Cardiac septum (tissue), 1 donor: ENCODE results near the gene PAK1. TPM values are rescaled to one million over a fixed set of nuclear protein-coding genes. Genes with fewer than 3 reads are reported as not detected.

Experiments
- DNase-seq: peaks from one replicate; pipeline ENCODE4 v3.0.0-alpha.2; 2020; ENCODE audit warnings: low spot score
- intact Hi-C: fragments of 100-400 bp; cut with DNase I; formaldehyde crosslinking; loops from one replicate; pipeline ENCODE4 v1.14.0; 2022
- total RNA-seq: library from RNA; stranded (reverse); fragmentation: NEBNext Ultra II Directional; extraction: Animal tissue kit (Norgen Biotek cat#: 25700); gene quantifications from one replicate; pipeline ENCODE4 v1.2.1, GENCODE V29; 2021
- donor health status: DM: no; HTN: no; CAD: no.

Gene PAK1
- total RNA-seq, 1 donor from 2014 or later = 16.5 TPM

GRCh38 chr11:77479746-77480352 lies 6.0 kb upstream of the PAK1 start:
- no peak for DNase-seq
- intact Hi-C loops = no loop called here

DNA sequence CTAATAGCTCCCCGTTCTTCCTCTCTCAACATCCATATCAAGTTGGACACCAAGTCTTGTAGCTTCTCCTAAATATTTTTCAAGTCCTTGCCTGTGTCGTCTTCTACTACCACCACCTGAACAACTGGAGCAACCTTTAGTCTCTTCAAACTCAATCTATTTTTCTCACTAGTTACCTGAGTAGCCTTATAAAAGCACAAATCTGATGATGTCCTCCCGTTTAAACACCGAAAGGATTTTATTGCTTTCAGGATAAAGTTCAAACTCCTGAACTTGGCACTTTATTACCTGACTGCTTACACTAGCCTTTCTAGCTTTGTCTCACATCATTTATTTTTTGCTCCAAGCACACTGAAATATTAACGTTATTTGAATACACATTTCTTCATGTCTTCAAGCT lies 1.3 kb upstream of the PAK1 start:
- DNase-seq = no peak
- intact Hi-C loops = no loop called here

- DNase-seq = no peak
- intact Hi-C loops = no loop called here
Observed at GRCh38 chr11:77474684-77475060, 778 bp upstream of the PAK1 start.

GRCh38 chr11:77472991-77473800 lies 698 bp downstream of the PAK1 start:
- intact Hi-C loops = no loop called here
- DNase-seq = peak; percentile 77

DNA sequence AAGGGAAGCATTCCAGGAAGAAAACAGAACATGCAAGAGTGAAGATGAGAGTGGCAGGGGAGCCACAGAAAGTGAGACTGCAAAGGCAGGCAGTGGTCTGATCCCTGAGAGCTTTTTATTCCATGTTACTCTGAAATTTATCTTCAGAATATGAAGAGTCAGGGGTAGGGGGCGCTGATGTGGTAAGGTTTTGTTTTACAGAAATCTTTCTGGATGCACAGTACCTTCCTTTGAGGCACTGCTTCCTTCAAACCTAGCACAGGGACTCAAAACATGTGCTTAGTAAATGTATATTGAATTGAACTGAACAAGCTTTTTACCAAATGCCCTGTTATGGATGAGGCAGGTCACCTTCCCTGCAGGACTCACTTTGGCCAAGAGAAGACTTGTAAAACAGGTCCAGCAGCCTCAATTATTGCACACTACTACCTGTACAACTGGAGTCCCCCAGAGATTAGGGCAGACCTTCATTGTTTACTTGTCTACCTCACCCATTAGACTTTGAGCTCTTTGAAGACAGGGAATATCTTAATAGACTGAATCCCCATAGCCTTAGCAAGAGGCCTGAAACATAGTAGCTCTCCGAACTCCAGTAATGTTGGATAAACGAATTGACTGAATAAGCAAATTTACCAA lies 2.2 kb downstream of the PAK1 start:
- DNase-seq = no peak
- intact Hi-C loops = no loop called here

DNA sequence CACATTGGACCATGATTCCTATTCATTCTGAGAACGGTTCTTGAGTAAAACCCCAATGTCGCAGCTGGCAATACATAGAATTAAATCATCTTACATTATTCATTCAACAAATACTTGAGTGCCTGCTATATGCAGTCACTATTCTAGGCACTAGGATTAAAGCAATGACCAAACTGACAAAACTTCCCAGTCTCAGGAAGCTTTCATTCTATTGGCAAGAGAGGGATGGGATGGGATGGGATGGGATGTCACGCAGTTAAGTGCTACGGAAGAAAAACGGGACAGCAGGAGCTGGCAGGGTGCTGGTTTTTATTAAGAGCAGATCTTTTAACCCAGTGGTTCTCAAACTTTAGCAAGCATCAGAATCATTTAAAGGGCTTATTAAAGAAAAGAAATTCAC lies 2.9 kb downstream of the PAK1 start:
- no peak for DNase-seq
- intact Hi-C loops = no loop called here

DNA sequence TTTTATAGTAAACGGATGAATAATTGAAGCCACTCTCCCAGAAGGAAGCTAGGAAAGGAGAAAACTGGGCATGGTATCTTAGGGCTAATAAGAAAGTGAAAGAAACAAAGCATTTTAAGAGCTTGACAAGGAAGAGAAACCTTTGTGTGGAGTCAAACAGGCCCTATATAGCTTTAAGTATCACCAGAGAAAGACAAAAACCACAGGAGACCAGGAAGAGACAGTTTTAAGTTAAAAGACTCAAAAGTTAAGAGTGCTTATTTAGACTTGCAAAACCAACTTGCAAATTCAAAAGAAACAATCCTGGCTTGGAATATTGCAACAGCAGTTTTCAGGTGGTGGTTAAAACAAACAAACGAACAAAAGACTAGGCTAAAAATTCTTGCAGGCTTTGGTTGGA lies 3.4 kb downstream of the PAK1 start:
- intact Hi-C loops = no loop called here
- DNase-seq = no peak

GRCh38 chr11:77468527-77468926 lies 5.4 kb downstream of the PAK1 start:
- intact Hi-C loops = no loop called here
- DNase-seq = no peak

DNA sequence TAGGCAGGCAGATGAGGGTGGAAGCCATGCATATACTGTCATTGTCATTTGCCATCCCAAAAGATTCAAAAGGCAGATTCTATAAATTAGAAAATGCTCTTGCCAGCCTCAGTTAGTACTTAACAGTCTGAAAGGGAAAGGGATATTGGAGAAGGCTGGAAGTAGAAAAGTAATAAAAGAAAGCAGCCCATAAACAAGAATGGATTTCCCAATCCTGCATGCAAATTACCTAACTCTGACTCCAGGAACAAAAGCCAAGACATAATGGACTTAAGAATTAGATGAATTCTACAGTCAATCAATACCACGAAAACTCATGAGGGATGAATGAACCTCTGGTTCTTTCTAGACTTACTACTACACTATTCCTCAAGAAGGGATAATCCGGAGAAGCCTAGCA lies 5.9 kb downstream of the PAK1 start:
- intact Hi-C loops = no loop called here
- DNase-seq = no peak

DNA sequence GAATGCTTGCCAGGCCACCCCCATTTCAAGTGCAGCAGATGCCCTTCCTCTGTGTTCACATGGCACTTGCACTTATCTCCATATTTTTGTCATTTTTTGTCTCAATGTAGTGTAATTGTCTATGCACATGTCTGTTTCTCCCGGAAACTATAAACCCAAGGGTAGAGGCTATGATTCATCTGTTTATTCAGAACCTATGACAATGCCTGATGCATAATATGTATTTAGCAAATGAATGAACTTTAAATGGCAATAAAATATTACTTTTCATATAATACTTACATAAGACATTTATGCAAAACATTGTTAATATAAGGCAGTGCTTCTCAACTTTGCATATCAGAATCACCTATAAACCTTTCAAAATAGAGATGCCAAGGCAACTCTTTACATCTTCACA lies 6.7 kb downstream of the PAK1 start:
- intact Hi-C loops = no loop called here
- DNase-seq = no peak

GRCh38 chr11:77457340-77457739 lies 16.6 kb downstream of the PAK1 start:
- intact Hi-C loops = no loop called here
- no peak for DNase-seq

DNA sequence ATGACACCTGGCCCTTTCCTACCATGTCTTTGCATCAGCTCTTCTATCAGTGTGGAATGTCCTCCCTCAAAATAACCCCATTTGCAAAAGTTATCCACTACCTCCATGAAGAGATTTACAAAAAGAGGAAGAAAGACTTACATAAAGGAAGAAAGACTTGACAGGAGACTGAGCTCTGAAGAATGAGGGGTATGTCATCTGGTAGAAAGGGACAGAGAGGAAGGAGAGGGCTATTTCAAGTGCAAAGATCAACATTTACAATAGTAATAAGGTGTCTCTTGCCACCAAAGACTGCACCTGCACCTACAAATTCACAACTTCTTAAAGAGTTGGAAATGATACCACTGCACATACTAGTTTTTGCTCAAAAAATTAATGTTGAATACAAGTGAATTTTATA lies 18.2 kb downstream of the PAK1 start:
- intact Hi-C loops = no loop called here
- DNase-seq = no peak

DNA sequence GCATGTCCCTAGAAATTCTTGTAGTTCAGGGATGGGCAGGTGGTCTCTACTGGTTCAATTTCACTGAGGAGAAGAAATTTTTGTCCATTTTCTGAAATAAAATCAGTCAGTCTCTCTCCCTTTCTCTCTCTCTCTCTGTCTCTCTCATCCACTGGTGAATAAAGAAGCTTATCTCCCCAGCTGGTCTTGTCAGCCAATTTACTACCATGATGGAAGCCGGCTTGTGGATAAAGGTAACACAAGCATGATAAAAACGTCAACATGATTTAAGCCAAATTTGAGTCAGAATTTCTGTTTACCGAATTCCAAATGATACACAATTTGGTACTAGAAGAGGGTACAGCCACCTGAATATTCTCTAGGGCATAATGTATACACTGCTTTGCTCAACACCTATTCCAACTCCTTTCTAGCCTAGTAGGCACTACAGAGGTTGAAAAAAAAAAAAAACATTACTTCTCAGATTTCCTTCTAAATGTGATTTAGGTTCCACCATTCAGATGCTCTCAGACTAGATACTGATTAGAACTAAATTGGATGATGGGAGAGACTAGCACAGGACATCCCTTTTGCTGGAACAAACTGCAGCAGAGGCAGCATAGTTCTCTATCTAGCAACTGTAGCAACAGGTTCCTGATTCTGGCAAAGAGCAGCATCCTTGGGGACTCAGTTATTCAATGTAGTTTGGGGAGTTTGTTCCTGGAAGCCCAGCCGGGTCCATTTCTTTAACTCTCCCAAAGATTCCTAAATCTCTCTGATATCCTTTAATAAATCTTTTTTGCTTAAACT lies 18.8 kb downstream of the PAK1 start:
- intact Hi-C loops = no loop called here
- DNase-seq = no peak

GRCh38 chr11:77450227-77450626 lies 23.7 kb downstream of the PAK1 start:
- intact Hi-C loops = no loop called here
- DNase-seq = no peak

- intact Hi-C loops = no loop called here
- no peak for DNase-seq
Observed at GRCh38 chr11:77449784-77450183, 24.1 kb downstream of the PAK1 start.

- intact Hi-C loops = no loop called here
- DNase-seq = no peak
Observed at GRCh38 chr11:77449060-77449521, 24.8 kb downstream of the PAK1 start.

DNA sequence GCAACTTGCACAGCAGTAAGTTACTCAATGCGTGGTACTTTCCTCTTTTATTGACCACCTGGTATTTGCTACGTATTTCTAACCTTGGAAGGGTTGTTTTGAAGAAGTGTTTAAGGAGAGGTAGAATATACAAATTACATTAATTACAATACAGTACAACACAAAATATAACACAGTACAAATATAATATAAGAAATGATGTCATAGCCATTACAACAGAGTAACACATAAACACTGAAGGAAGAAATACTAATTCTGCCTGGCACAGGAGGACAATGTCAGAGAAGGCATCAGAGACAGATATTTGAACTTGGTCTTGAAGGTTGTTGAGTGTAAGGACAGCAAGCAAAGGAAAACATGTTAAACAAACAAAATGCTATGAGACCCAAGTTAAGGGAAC lies 25.6 kb downstream of the PAK1 start:
- no peak for DNase-seq
- intact Hi-C loops = no loop called here

DNA sequence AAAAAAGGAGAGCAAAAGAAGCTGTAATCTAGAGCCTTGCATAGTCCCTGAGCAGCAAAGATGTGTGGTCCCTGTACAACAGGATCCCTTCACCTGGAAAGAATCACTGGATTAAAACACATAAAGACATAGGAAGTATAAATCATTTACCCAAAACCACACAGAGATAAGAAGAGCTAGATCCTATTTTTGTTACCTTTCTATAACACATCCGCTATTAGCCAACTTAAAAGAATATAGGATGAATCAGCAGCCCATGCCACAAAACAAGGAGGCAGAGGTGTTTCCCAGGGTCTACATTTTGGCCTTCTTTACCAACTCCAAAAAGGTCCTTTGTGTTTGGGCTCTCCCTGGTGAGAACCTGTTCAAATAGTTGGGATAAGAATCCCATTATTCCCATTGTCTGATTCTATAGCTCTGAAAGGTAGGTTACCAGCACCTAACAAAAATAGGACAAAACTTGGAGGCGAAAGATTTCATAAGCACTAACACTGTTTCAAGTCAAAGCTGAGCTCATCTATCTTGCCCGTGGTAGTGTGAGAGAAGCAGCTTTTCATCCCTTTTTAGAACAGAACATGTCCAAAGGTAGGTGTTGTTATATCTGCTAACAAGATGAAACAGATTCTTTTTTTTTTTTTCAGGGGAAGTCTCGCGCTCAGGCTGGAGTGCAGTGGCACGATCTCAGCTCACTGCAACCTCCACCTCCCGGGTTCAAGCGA lies 26.8 kb downstream of the PAK1 start:
- intact Hi-C loops = no loop called here
- no peak for DNase-seq

DNA sequence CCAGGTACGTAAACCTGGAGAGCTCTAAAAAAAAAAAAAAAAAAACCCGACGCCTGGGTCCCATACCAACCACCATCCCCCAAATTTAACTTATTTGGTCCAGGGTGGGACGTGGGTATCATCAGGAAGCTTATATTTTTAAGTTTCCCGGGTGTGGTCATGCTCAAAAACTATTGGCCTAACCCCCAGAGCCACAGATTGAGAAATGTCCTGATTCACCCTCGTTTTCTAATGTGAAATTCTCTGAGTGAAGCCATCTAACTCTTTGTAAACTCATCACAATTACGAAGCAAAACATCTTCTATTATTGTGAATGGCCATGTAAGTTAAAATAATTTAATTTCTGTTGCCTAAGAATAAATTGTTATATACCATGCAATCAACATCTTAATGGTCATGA lies 29.6 kb downstream of the PAK1 start:
- no peak for DNase-seq
- intact Hi-C loops = no loop called here
